ENCODE data around the gene SNX11. TPM values are rescaled to one million over a fixed set of nuclear protein-coding genes. Genes with fewer than 3 reads are reported as not detected.
"Not testable (repeated sequence)": the region's sequence is repeated elsewhere in the genome, so short reads cannot be mapped to it uniquely, and the experiment has no call there.

Gene SNX11
- total and polyA plus RNA-seq, 2 donors (not counting 1 experiment from before 2014, with no cell fraction given): 12.6 to 17.7 TPM

DNA sequence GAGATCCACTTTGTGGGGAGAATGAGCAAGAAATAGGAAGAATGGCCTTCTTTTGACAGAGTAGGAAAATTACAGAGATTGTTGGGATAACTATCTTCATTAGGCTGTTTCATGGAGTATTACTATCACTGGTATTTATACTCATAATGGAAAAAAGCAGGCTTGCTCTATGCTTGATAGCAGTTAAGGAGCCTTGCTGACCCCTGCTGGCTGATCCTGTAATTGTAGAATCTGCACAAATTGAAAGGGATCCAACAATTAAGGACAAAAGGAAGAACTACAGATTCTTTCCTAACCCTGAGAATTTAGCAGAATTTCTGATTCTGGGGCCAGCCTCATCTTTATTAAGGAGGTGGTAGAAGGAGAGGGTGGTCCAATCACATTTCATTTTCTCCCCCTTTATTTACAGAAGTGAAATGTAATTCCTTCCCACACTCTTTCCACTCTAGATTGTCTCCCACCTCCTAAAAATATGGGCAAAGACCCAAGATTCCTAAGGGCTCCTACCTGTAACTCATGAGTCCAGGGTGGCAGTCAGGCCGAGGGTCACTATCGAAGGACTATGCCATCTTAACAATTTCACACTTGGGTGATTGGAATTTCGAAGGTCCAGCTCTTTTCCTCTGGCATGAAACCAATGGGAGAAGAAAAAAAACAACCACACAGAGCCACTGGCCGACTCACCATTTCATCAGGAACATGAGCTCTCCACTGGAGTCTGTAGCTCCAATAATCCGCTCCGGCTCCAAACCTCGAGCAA, 33.1 kb upstream of the SNX11 start:
- Histone ChIP-seq H3K9me3 (ENCODE audit: control insufficient read depth, insufficient read depth, low read depth, low read length) (no peaks in the 10 kb centered on the region), H3K27me3 (ENCODE audit: control insufficient read depth, insufficient read depth, low read length) (no peaks in the 10 kb centered on the region), H3K36me3 (ENCODE audit: control insufficient read depth, insufficient read depth, low read length) (peaks cover 5% of the 10 kb centered on the region), H3K9ac (ENCODE audit: insufficient read depth, low read length) (no peak overlapping the region), H4K20me1 (ENCODE audit: control insufficient read depth, extremely low read depth, insufficient read depth, low read length) (no peaks in the 10 kb centered on the region), H3K4me1 (ENCODE audit: control insufficient read depth, extremely low read depth, insufficient read depth, low read length) (peaks cover 2% of the 10 kb centered on the region), H3K79me2 (ENCODE audit: control insufficient read depth, insufficient read depth, low read length) (peaks cover 13% of the 10 kb centered on the region), H3K4me2 (ENCODE audit: extremely low read depth, insufficient read depth, low read length) (no peak overlapping the region), H2AFZ (ENCODE audit: low read length) (no peak overlapping the region), H3K27ac (ENCODE audit: insufficient read depth, low read length) (no peak overlapping the region), H3K4me3 (replicated peaks in 1 of 4; ENCODE audit: control extremely low read depth in 1 of 4, insufficient read depth in 1 of 4, low read depth in 3 of 4, low read length in 4 of 4) (no peak overlapping the region)
- peak; percentile 69 to 87 for DNase-seq (ENCODE audit: low read depth in 2 of 2)
- TF ChIP-seq CTCF (conservative IDR thresholded peaks at IDR 0.05 in 1 of 2, IDR thresholded peaks at IDR 0.05 in 1 of 2; ENCODE audit: low read depth in 1 of 2, low read length in 2 of 2) (peak; percentile 80 to 84), EZH2 (IDR thresholded peaks at IDR 0.05; ENCODE audit: low read length, missing control alignments) (no peak)

DNA sequence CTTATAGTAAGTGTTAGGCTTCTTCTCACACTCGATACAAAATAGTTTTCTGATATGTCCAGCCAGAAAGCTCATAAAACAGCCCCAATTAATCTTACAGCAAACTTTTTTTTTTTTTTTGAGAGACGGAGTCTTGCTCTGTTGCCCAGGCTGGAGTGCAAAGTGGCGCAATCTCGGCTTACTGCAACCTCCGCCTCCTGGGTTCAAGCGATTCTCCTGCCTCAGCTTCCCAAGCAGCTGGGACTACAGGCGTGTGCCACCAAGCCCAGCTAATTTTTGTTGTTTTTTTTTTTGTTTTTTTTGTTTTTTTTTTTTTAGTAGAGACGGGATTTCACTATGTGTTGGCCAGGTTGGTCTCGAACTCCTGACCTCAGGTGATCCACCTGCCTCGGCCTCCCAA, 30.4 kb upstream of the SNX11 start:
- not testable (repeated sequence) for H3K4me3 ChIP-seq (replicated peaks in 1 of 4; ENCODE audit: control extremely low read depth in 1 of 4, insufficient read depth in 1 of 4, low read depth in 3 of 4, low read length in 4 of 4); H3K4me1 ChIP-seq (ENCODE audit: control insufficient read depth, extremely low read depth, insufficient read depth, low read length); H3K9me3 ChIP-seq (ENCODE audit: control insufficient read depth, insufficient read depth, low read depth, low read length); H4K20me1 ChIP-seq (ENCODE audit: control insufficient read depth, extremely low read depth, insufficient read depth, low read length); H3K9ac ChIP-seq (ENCODE audit: insufficient read depth, low read length); H3K4me2 ChIP-seq (ENCODE audit: extremely low read depth, insufficient read depth, low read length); H3K36me3 ChIP-seq (ENCODE audit: control insufficient read depth, insufficient read depth, low read length); H3K27me3 ChIP-seq (ENCODE audit: control insufficient read depth, insufficient read depth, low read length); H2AFZ ChIP-seq (ENCODE audit: low read length); H3K27ac ChIP-seq (ENCODE audit: insufficient read depth, low read length); DNase-seq (ENCODE audit: low read depth in 2 of 2)
- H3K79me2 ChIP-seq (ENCODE audit: control insufficient read depth, insufficient read depth, low read length): peaks cover 32% of the 10 kb centered on the region

GRCh38 chr17:48081858-48082257, 25.7 kb upstream of the SNX11 start:
- Histone ChIP-seq H3K27ac (ENCODE audit: insufficient read depth, low read length) (no peak overlapping the region), H3K4me1 (ENCODE audit: control insufficient read depth, extremely low read depth, insufficient read depth, low read length) (no peaks in the 10 kb centered on the region), H3K4me2 (ENCODE audit: extremely low read depth, insufficient read depth, low read length) (no peak overlapping the region), H3K27me3 (ENCODE audit: control insufficient read depth, insufficient read depth, low read length) (no peaks in the 10 kb centered on the region), H3K79me2 (ENCODE audit: control insufficient read depth, insufficient read depth, low read length) (peaks cover 65% of the 10 kb centered on the region), H3K36me3 (ENCODE audit: control insufficient read depth, insufficient read depth, low read length) (no peaks in the 10 kb centered on the region), H3K9me3 (ENCODE audit: control insufficient read depth, insufficient read depth, low read depth, low read length) (no peaks in the 10 kb centered on the region), H3K4me3 (replicated peaks in 1 of 4; ENCODE audit: control extremely low read depth in 1 of 4, insufficient read depth in 1 of 4, low read depth in 3 of 4, low read length in 4 of 4) (no peak overlapping the region), H2AFZ (ENCODE audit: low read length) (no peak overlapping the region), H3K9ac (ENCODE audit: insufficient read depth, low read length) (no peak overlapping the region), H4K20me1 (ENCODE audit: control insufficient read depth, extremely low read depth, insufficient read depth, low read length) (peaks cover 2% of the 10 kb centered on the region)
- DNase-seq (ENCODE audit: low read depth in 2 of 2): no peak
- TF ChIP-seq EZH2 (IDR thresholded peaks at IDR 0.05; ENCODE audit: low read length, missing control alignments): no peak
- TF ChIP-seq CTCF (conservative IDR thresholded peaks at IDR 0.05 in 1 of 2, IDR thresholded peaks at IDR 0.05 in 1 of 2; ENCODE audit: low read depth in 1 of 2, low read length in 2 of 2): no peak
